ENCODE measurements around the gene CCKAR.

Gene CCKAR

GRCh38 chr4:26441102-26441501 is 49.2 kb downstream of the CCKAR start:
- no peak overlapping the region for H3K4me3 ChIP-seq (replicated peaks; ENCODE audit: low read depth, low read length)
- no peak for TF ChIP-seq CTCF (IDR thresholded peaks at IDR 0.05; ENCODE audit: low read length, missing control alignments)
- DNase-seq (ENCODE audit: low read depth) = peak; percentile 47

- no peak overlapping the region for H3K4me3 ChIP-seq (replicated peaks; ENCODE audit: low read depth, low read length)
- TF ChIP-seq CTCF (IDR thresholded peaks at IDR 0.05; ENCODE audit: low read length, missing control alignments) = no peak
- peak; percentile 67 for DNase-seq (ENCODE audit: low read depth)
Measured at GRCh38 chr4:26434030-26434639, 56.1 kb downstream of the CCKAR start.

GRCh38 chr4:26433556-26433955 is 56.7 kb downstream of the CCKAR start:
- H3K4me3 ChIP-seq (replicated peaks; ENCODE audit: low read depth, low read length) = no peak overlapping the region
- no peak for TF ChIP-seq CTCF (IDR thresholded peaks at IDR 0.05; ENCODE audit: low read length, missing control alignments)
- DNase-seq (ENCODE audit: low read depth) = peak; percentile 21

GRCh38 chr4:26432419-26432818 is 57.9 kb downstream of the CCKAR start:
- TF ChIP-seq CTCF (IDR thresholded peaks at IDR 0.05; ENCODE audit: low read length, missing control alignments) = no peak
- no peak overlapping the region for H3K4me3 ChIP-seq (replicated peaks; ENCODE audit: low read depth, low read length)
- DNase-seq (ENCODE audit: low read depth) = no peak

- DNase-seq (ENCODE audit: low read depth) = no peak
- no peak for TF ChIP-seq CTCF (IDR thresholded peaks at IDR 0.05; ENCODE audit: low read length, missing control alignments)
- no peak overlapping the region for H3K4me3 ChIP-seq (replicated peaks; ENCODE audit: low read depth, low read length)
Measured at GRCh38 chr4:26431461-26432180, 58.7 kb downstream of the CCKAR start.
